GM23338 (cell line): Measurements from ENCODE around the gene RTN4IP1. TPM values are rescaled to one million over a fixed set of nuclear protein-coding genes. Genes with fewer than 3 reads are reported as not detected.

Experiments
- ATAC-seq: fragments of 200-7000 bp; cut with Tn5 transposase; 3 replicates; pipeline ENCODE4 v1.9.1; 2020
- DNase-seq: peaks from one replicate; pipeline ENCODE4 v3.0.0-alpha.2; 2015; ENCODE audit warnings: low spot score
- H2AFZ ChIP-seq: fragments of 200-600 bp; sonication (generic); 2 replicates; pipeline ENCODE4 v1.8.0; 2016; ENCODE audit warnings: antibody characterized with exemption, mild to moderate bottlenecking, moderate library complexity
- H3F3A ChIP-seq: fragments of 200-600 bp; sonication (generic); replicated peaks from 2 replicates; pipeline ENCODE4 v1.8.0; 2017; ENCODE audit warnings: antibody characterized with exemption, mixed run types, low read depth
- H3K27ac ChIP-seq: fragments of 200-600 bp; sonication (generic); 2 replicates; pipeline ENCODE4 v1.6.1; 2016; ENCODE audit warnings: low read depth
- H3K27me3 ChIP-seq: fragments of 200-600 bp; sonication (generic); 2 replicates; pipeline ENCODE4 v1.8.0; 2016; ENCODE audit warnings: mild to moderate bottlenecking, mixed run types, moderate library complexity; ENCODE audit not compliant: insufficient read depth
- H3K36me3 ChIP-seq: fragments of 200-600 bp; sonication (generic); 2 replicates; pipeline ENCODE4 v1.8.0; 2016; ENCODE audit warnings: mild to moderate bottlenecking; ENCODE audit not compliant: insufficient read depth
- H3K4me1 ChIP-seq: fragments of 200-600 bp; sonication (generic); 2 replicates; pipeline ENCODE4 v1.8.0; 2016; ENCODE audit warnings: mild to moderate bottlenecking, moderate library complexity; ENCODE audit not compliant: insufficient read depth
- H3K4me2 ChIP-seq: fragments of 200-600 bp; sonication (generic); 2 replicates; pipeline ENCODE4 v1.7.1; 2017; ENCODE audit warnings: mixed run types
- H3K4me3 ChIP-seq: fragments of 200-600 bp; sonication (generic); 2 replicates; pipeline ENCODE4 v1.6.1; 2016; ENCODE audit warnings: mixed run types
- H3K79me2 ChIP-seq: fragments of 200-600 bp; sonication (generic); replicated peaks from 2 replicates; pipeline ENCODE4 v1.8.0; 2017; ENCODE audit warnings: mild to moderate bottlenecking; ENCODE audit not compliant: insufficient read depth
- H3K9me2 ChIP-seq: fragments of 200-600 bp; sonication (generic); 2 replicates; pipeline ENCODE4 v1.8.0; 2017; ENCODE audit not compliant: insufficient read depth
- H4K20me1 ChIP-seq: fragments of 200-600 bp; sonication (generic); replicated peaks from 2 replicates; pipeline ENCODE4 v1.8.0; 2017; ENCODE audit warnings: mild to moderate bottlenecking; ENCODE audit not compliant: insufficient read depth
- H3K27ac Mint-ChIP-seq: 2 replicates; pipeline ENCODE4 v1.8.0; 2020; ENCODE audit warnings: inconsistent platforms, mild to moderate bottlenecking, moderate library complexity, mixed read lengths
- H3K27me3 Mint-ChIP-seq: 3 replicates; pipeline ENCODE4 v1.8.0; 2022; ENCODE audit warnings: low read depth, mild to moderate bottlenecking, moderate library complexity, mixed read lengths, inconsistent platforms; ENCODE audit not compliant: insufficient read depth, poor library complexity
- H3K36me3 Mint-ChIP-seq: 3 replicates; pipeline ENCODE4 v1.8.0; 2021; ENCODE audit warnings: low read depth, mild to moderate bottlenecking, inconsistent platforms, moderate library complexity, mixed read lengths
- H3K4me1 Mint-ChIP-seq: 3 replicates; pipeline ENCODE4 v1.8.0; 2020; ENCODE audit warnings: mild to moderate bottlenecking, inconsistent platforms, mixed read lengths
- H3K4me3 Mint-ChIP-seq: 3 replicates; pipeline ENCODE4 v1.8.0; 2021; ENCODE audit warnings: moderate library complexity, mild to moderate bottlenecking, inconsistent platforms, mixed read lengths
- H3K9me3 Mint-ChIP-seq: 3 replicates; pipeline ENCODE4 v1.8.0; 2020; ENCODE audit warnings: moderate library complexity, mild to moderate bottlenecking, inconsistent platforms, mixed read lengths
- CREB1 ChIP-seq: fragments of 250-450 bp; sonication (Bioruptor Pico); IDR thresholded peaks from 2 replicates; pipeline ENCODE4 v1.5.0; 2020; ENCODE audit warnings: low read depth, mild to moderate bottlenecking, moderate library complexity
- EZH2 ChIP-seq: fragments of 200-600 bp; sonication (generic); IDR thresholded peaks from one replicate; pipeline ENCODE4 v1.8.0; 2017; ENCODE audit warnings: antibody characterized with exemption, mild to moderate bottlenecking, low read depth; ENCODE audit not compliant: unreplicated experiment
- EZH2phosphoT487 ChIP-seq: fragments of 200-600 bp; sonication (generic); IDR thresholded peaks from one replicate; pipeline ENCODE4 v1.8.1; 2018; ENCODE audit warnings: antibody characterized with exemption; ENCODE audit not compliant: unreplicated experiment
- JUNB ChIP-seq: IDR thresholded peaks from one replicate; pipeline ENCODE4 v1.6.1; 2016; ENCODE audit warnings: antibody characterized with exemption; ENCODE audit not compliant: unreplicated experiment
- NANOG ChIP-seq: IDR thresholded peaks from 2 replicates; pipeline ENCODE4 v1.6.1; 2016; ENCODE audit warnings: antibody characterized with exemption, borderline replicate concordance
- POLR2AphosphoS5 ChIP-seq: IDR thresholded peaks from 2 replicates; pipeline ENCODE4 v1.6.1; 2016; ENCODE audit warnings: antibody characterized with exemption, low read depth
- STAT1 ChIP-seq: IDR thresholded peaks from one replicate; pipeline ENCODE4 v1.6.1; 2016; ENCODE audit warnings: antibody characterized with exemption; ENCODE audit not compliant: unreplicated experiment
- ZNF114 ChIP-seq: fragments of 250-450 bp; sonication (Bioruptor Pico); IDR thresholded peaks from 2 replicates; pipeline ENCODE4 v1.5.0; 2020; ENCODE audit warnings: mild to moderate bottlenecking, moderate library complexity
- ZNF331 ChIP-seq: fragments of 250-450 bp; sonication (Bioruptor Pico); IDR thresholded peaks from 2 replicates; pipeline ENCODE4 v1.5.0; 2020; ENCODE audit warnings: low read depth, mild to moderate bottlenecking, moderate library complexity
- polyA plus RNA-seq: library from polyadenylated mRNA; unstranded; fragments of >200 nt; fragmentation: Nextera tagmentation; extraction: Ambion mirVana; gene quantifications from 2 replicates; pipeline ENCODE4 v1.2.1, GENCODE V29; 2016
- total RNA-seq: library from RNA; depleted of rRNA; stranded (reverse); fragments of >200 nt; shearing (Covaris generic); gene quantifications from 2 replicates; pipeline ENCODE4 v1.2.3, GENCODE V29; 2014
- TF ChIP-seq, protein P1 (sequence below): IDR thresholded peaks from 2 replicates; pipeline ENCODE4 v1.6.1; 2016; ENCODE audit warnings: antibody characterized with exemption
- TF ChIP-seq, protein P2 (sequence below), 2 experiments: fragments of 200-600 bp in 1 of 2; sonication (generic) in 1 of 2; conservative IDR thresholded peaks; 2 replicates each; pipeline versions ENCODE4 v1.5.1 to v1.6.1; 2016 to 2017; ENCODE audit warnings: antibody characterized with exemption in 2 of 2, low read depth in 2 of 2, mild to moderate bottlenecking in 2 of 2, moderate library complexity in 1 of 2
- TF ChIP-seq, protein P3 (sequence below): fragments of 250-450 bp; sonication (Bioruptor Pico); IDR thresholded peaks from 2 replicates; pipeline ENCODE4 v1.5.0; 2020; ENCODE audit warnings: mild to moderate bottlenecking, moderate library complexity
- TF ChIP-seq, protein P4 (sequence below): IDR thresholded peaks from one replicate; pipeline ENCODE4 v1.6.1; 2018; ENCODE audit warnings: antibody characterized with exemption; ENCODE audit not compliant: unreplicated experiment

Gene RTN4IP1
- total and polyA plus RNA-seq, 2 experiments from 2014 or later = 14.5 to 17.5 TPM

DNA sequence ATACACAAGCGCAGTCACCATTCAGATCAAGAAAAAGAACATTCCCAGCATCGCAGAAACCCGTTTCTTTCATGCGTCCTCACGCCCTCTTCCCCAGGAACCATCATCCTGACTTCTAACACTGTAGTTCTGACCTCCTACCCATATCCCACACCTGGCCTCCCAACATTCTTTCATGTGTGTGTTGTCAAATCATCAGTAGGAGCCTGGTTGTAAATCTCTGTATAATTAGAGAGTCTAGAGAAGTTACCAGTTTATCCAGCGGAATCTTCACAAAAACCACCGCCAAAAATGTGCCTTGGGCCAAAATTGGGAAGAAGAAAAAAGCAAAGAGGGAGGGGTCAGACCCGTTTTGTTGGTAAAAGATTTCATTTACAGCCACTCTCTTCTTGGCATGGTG is 91.6 kb downstream of the RTN4IP1 start:
- DNase-seq = no peak
- H3K79me2 ChIP-seq = no peaks in the 10 kb centered on the region
- peaks cover 19% of the 10 kb centered on the region; the same call in 1 of the 2 replicates for H3K4me1 ChIP-seq
- Mint-ChIP-seq H3K27me3 (peaks cover 3% of the 10 kb centered on the region), H3K36me3 (no peaks in the 10 kb centered on the region), H3K9me3 (no peaks in the 10 kb centered on the region), H3K4me3 (no peak overlapping the region), H3K27ac (no peak overlapping the region), H3K4me1 (peaks cover 25% of the 10 kb centered on the region)
- TF ChIP-seq, protein P1, sequence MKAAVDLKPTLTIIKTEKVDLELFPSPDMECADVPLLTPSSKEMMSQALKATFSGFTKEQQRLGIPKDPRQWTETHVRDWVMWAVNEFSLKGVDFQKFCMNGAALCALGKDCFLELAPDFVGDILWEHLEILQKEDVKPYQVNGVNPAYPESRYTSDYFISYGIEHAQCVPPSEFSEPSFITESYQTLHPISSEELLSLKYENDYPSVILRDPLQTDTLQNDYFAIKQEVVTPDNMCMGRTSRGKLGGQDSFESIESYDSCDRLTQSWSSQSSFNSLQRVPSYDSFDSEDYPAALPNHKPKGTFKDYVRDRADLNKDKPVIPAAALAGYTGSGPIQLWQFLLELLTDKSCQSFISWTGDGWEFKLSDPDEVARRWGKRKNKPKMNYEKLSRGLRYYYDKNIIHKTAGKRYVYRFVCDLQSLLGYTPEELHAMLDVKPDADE = no peak
- TF ChIP-seq, protein P2, sequence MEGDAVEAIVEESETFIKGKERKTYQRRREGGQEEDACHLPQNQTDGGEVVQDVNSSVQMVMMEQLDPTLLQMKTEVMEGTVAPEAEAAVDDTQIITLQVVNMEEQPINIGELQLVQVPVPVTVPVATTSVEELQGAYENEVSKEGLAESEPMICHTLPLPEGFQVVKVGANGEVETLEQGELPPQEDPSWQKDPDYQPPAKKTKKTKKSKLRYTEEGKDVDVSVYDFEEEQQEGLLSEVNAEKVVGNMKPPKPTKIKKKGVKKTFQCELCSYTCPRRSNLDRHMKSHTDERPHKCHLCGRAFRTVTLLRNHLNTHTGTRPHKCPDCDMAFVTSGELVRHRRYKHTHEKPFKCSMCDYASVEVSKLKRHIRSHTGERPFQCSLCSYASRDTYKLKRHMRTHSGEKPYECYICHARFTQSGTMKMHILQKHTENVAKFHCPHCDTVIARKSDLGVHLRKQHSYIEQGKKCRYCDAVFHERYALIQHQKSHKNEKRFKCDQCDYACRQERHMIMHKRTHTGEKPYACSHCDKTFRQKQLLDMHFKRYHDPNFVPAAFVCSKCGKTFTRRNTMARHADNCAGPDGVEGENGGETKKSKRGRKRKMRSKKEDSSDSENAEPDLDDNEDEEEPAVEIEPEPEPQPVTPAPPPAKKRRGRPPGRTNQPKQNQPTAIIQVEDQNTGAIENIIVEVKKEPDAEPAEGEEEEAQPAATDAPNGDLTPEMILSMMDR (conservative IDR thresholded peaks at IDR 0.05; ENCODE audit: low read depth in 2 of 2) = no peak
- TF ChIP-seq EZH2phosphoT487 = no peak
- TF ChIP-seq EZH2 = no peak
- TF ChIP-seq JUNB = no peak
- TF ChIP-seq, protein P3, sequence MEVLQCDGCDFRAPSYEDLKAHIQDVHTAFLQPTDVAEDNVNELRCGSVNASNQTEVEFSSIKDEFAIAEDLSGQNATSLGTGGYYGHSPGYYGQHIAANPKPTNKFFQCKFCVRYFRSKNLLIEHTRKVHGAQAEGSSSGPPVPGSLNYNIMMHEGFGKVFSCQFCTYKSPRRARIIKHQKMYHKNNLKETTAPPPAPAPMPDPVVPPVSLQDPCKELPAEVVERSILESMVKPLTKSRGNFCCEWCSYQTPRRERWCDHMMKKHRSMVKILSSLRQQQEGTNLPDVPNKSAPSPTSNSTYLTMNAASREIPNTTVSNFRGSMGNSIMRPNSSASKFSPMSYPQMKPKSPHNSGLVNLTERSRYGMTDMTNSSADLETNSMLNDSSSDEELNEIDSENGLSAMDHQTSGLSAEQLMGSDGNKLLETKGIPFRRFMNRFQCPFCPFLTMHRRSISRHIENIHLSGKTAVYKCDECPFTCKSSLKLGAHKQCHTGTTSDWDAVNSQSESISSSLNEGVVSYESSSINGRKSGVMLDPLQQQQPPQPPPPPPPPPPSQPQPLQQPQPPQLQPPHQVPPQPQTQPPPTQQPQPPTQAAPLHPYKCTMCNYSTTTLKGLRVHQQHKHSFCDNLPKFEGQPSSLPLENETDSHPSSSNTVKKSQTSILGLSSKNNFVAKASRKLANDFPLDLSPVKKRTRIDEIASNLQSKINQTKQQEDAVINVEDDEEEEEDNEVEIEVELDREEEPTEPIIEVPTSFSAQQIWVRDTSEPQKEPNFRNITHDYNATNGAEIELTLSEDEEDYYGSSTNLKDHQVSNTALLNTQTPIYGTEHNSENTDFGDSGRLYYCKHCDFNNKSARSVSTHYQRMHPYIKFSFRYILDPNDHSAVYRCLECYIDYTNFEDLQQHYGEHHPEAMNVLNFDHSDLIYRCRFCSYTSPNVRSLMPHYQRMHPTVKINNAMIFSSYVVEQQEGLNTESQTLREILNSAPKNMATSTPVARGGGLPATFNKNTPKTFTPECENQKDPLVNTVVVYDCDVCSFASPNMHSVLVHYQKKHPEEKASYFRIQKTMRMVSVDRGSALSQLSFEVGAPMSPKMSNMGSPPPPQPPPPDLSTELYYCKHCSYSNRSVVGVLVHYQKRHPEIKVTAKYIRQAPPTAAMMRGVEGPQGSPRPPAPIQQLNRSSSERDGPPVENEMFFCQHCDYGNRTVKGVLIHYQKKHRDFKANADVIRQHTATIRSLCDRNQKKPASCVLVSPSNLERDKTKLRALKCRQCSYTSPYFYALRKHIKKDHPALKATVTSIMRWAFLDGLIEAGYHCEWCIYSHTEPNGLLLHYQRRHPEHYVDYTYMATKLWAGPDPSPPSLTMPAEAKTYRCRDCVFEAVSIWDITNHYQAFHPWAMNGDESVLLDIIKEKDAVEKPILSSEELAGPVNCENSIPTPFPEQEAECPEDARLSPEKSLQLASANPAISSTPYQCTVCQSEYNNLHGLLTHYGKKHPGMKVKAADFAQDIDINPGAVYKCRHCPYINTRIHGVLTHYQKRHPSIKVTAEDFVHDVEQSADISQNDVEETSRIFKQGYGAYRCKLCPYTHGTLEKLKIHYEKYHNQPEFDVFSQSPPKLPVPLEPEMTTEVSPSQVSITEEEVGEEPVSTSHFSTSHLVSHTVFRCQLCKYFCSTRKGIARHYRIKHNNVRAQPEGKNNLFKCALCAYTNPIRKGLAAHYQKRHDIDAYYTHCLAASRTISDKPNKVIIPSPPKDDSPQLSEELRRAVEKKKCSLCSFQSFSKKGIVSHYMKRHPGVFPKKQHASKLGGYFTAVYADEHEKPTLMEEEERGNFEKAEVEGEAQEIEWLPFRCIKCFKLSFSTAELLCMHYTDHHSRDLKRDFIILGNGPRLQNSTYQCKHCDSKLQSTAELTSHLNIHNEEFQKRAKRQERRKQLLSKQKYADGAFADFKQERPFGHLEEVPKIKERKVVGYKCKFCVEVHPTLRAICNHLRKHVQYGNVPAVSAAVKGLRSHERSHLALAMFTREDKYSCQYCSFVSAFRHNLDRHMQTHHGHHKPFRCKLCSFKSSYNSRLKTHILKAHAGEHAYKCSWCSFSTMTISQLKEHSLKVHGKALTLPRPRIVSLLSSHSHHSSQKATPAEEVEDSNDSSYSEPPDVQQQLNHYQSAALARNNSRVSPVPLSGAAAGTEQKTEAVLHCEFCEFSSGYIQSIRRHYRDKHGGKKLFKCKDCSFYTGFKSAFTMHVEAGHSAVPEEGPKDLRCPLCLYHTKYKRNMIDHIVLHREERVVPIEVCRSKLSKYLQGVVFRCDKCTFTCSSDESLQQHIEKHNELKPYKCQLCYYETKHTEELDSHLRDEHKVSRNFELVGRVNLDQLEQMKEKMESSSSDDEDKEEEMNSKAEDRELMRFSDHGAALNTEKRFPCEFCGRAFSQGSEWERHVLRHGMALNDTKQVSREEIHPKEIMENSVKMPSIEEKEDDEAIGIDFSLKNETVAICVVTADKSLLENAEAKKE (CRISPR knock-in tag) = no peak
- TF ChIP-seq ZNF114 (CRISPR knock-in tag) = no peak
- TF ChIP-seq ZNF331 = no peak
- no peak for TF ChIP-seq CREB1
- no peak for TF ChIP-seq STAT1
- no peak for TF ChIP-seq NANOG
- TF ChIP-seq, protein P4, sequence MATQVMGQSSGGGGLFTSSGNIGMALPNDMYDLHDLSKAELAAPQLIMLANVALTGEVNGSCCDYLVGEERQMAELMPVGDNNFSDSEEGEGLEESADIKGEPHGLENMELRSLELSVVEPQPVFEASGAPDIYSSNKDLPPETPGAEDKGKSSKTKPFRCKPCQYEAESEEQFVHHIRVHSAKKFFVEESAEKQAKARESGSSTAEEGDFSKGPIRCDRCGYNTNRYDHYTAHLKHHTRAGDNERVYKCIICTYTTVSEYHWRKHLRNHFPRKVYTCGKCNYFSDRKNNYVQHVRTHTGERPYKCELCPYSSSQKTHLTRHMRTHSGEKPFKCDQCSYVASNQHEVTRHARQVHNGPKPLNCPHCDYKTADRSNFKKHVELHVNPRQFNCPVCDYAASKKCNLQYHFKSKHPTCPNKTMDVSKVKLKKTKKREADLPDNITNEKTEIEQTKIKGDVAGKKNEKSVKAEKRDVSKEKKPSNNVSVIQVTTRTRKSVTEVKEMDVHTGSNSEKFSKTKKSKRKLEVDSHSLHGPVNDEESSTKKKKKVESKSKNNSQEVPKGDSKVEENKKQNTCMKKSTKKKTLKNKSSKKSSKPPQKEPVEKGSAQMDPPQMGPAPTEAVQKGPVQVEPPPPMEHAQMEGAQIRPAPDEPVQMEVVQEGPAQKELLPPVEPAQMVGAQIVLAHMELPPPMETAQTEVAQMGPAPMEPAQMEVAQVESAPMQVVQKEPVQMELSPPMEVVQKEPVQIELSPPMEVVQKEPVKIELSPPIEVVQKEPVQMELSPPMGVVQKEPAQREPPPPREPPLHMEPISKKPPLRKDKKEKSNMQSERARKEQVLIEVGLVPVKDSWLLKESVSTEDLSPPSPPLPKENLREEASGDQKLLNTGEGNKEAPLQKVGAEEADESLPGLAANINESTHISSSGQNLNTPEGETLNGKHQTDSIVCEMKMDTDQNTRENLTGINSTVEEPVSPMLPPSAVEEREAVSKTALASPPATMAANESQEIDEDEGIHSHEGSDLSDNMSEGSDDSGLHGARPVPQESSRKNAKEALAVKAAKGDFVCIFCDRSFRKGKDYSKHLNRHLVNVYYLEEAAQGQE = no peak
- TF ChIP-seq POLR2AphosphoS5 = no peak
- no peak overlapping the region for H2AFZ ChIP-seq
- no peaks in the 10 kb centered on the region for H4K20me1 ChIP-seq
- H3K27ac ChIP-seq = no peak overlapping the region
- H3K4me3 ChIP-seq = no peak overlapping the region
- no peaks in the 10 kb centered on the region for H3K9me2 ChIP-seq
- H3K36me3 ChIP-seq = no peaks in the 10 kb centered on the region
- no peak overlapping the region for H3K4me2 ChIP-seq
- ATAC-seq = no peak
- no peaks in the 10 kb centered on the region for H3K27me3 ChIP-seq
- no peaks in the 10 kb centered on the region for H3F3A ChIP-seq
